ENCODE data around the gene P2RY8.
"Not testable (repeated sequence)": the region's sequence is repeated elsewhere in the genome, so short reads cannot be mapped to it uniquely, and the experiment has no call there.

P2RY8 gene

DNA sequence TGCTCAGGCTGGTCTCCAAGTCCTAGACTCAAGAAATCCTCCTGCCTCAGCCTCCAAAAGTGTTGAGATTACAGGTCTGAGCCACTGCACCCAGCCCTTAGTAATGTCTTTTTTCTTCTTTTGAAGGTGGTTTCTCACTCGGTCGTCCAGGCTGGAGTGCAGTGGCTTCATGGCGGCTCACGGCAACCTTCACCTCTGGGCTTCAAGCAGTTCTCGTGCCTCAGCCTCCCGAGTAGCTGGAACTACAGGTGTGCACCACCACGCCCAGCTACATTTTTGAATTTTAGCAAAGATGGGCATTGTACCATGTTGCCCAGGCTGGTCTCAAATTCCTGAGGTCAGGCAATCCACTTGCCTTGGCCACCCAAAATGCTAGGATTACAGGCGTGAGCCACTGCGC lies 52.0 kb downstream of the P2RY8 start:
- no peak for DNase-seq

DNA sequence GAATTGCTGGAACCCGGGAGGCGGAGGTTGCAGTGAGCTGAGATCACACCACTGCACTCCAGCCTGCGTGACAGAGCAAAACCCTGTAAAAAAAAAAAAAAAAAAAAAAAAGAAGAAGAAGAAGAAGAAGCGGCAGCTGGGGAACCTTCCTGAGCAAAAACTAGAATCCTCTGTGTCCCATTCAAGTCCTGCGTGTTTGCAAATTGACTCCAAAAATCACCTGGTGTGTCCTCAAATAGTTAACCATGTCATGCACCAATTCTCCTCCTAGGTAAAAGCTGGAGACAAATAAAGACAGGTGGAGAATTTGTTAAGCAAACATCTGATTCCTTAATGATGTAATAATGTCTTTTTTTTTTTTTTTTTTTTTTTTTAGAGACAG lies 52.4 kb downstream of the P2RY8 start:
- DNase-seq: no peak

GRCh38 chrX:1483843-1484637 lies 52.9 kb downstream of the P2RY8 start:
- no peak for DNase-seq

- DNase-seq: not testable (repeated sequence)
Measured at GRCh38 chrX:1482530-1482928, 54.5 kb downstream of the P2RY8 start.

GRCh38 chrX:1481636-1482529 lies 55.1 kb downstream of the P2RY8 start:
- DNase-seq: no peak

GRCh38 chrX:1480082-1480785 lies 56.8 kb downstream of the P2RY8 start:
- no peak for DNase-seq

DNA sequence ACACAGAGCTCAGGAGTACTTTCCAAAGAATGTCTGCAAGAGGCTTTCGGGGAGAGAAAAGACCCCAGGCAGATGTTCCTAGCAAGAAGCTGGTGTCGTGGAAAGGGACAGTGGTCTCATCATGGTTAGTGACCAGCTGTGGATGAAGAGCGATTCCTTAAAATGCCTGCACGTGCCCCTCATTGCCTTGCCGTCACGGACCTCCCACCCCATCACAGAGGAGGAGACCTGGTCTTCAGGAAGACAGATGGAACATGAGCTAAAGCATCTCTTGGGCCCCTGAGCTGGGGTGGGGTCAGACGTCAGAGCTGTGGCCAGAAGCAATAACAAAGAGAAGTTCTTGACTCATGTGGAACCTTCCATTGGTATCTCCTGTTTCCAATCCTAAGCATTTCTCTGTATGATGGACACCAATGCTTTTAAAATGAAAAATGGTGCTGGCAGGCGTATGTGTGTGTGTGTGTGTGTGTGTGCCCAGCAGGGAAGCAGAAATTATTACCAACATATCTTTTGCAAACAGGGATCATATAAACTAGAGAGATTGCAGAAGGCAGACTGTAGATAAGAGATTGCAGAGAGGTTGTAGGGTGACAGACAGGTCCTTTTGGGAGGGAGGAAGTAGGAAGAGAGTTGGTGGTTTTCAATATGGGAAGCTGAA lies 59.1 kb downstream of the P2RY8 start:
- DNase-seq: no peak

- DNase-seq: no peak
Measured at GRCh38 chrX:1477229-1477628, 59.8 kb downstream of the P2RY8 start.

GRCh38 chrX:1476682-1477081 lies 60.3 kb downstream of the P2RY8 start:
- DNase-seq: no peak

- DNase-seq: no peak
Measured at GRCh38 chrX:1475881-1476280, 61.1 kb downstream of the P2RY8 start.

- no peak for DNase-seq
Measured at GRCh38 chrX:1475481-1475880, 61.5 kb downstream of the P2RY8 start.

GRCh38 chrX:1474593-1474992 lies 62.4 kb downstream of the P2RY8 start:
- not testable (repeated sequence) for DNase-seq

- no peak for DNase-seq
Measured at GRCh38 chrX:1472975-1473374, 64.0 kb downstream of the P2RY8 start.

GRCh38 chrX:1468250-1468772 lies 68.7 kb downstream of the P2RY8 start:
- DNase-seq: peak; percentile 68

GRCh38 chrX:1466971-1467561 lies 69.9 kb downstream of the P2RY8 start:
- peak; percentile 5 for DNase-seq

DNA sequence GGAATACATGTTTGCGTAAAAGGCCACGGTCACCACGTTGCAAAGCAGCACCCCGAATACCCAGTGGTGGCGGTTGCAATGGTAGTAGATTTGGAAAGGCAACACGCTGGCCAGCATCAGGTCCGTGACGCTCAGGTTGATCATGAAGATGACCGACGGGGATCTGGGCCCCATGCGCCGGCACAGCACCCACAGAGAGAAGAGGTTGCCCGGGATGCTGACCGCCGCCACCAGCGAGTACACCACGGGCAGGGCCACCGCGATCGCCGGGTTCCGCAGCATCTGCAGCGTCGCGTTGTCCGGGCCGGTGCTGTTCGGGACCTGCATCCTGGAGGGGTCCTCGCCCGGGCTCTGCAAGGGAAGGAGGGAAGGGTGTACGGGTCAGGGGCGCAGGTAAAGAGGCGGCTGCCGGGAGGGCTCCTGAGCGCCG lies 70.7 kb downstream of the P2RY8 start:
- DNase-seq: peak; percentile 19

GRCh38 chrX:1465286-1466231 lies 71.4 kb downstream of the P2RY8 start:
- DNase-seq: peak; percentile 19

- DNase-seq: no peak
Measured at GRCh38 chrX:1464971-1465285, 72.1 kb downstream of the P2RY8 start.

- DNase-seq: peak; percentile 11
Measured at GRCh38 chrX:1464041-1464970, 72.7 kb downstream of the P2RY8 start.

- no peak for DNase-seq
Measured at GRCh38 chrX:1463581-1463980, 73.4 kb downstream of the P2RY8 start.
